ENCODE data around the gene FAM53A.

FAM53A gene

GRCh38 chr4:1714303-1715001 is 30.3 kb upstream of the FAM53A start:
- peaks cover 35 to 42% of the 10 kb centered on the region in 2 experiments for H3K36me3 ChIP-seq (ENCODE audit: control insufficient read depth in 1 of 2, insufficient read depth in 2 of 2, low read depth in 1 of 2, low read length in 2 of 2)
- no peak overlapping the region for H3K4me2 ChIP-seq (ENCODE audit: low read length, poor library complexity, severe bottlenecking)
- H2BK120ac ChIP-seq (ENCODE audit: low read depth, low read length) = no peak overlapping the region
- no peak overlapping the region for H3K4me3 ChIP-seq (ENCODE audit: insufficient read depth in 1 of 2, low read depth in 1 of 2, low read length in 2 of 2)
- no peak for DNase-seq
- no peak overlapping the region for H2BK5ac ChIP-seq (ENCODE audit: low read depth, low read length, poor library complexity, severe bottlenecking)
- no peak overlapping the region for H4K91ac ChIP-seq (ENCODE audit: low read length)
- no peak overlapping the region for H2BK12ac ChIP-seq (ENCODE audit: low read length in 2 of 2)
- H3K4me1 ChIP-seq (ENCODE audit: control insufficient read depth, insufficient read depth, low read depth, low read length) = peaks cover 33% of the 10 kb centered on the region
- H2AFZ ChIP-seq (ENCODE audit: low read depth, low read length) = no peak overlapping the region
- H3K23ac ChIP-seq (ENCODE audit: low read length in 2 of 2) = no peak overlapping the region
- no peaks in the 10 kb centered on the region for H3K9me3 ChIP-seq (ENCODE audit: control insufficient read depth, low read length)
- H3K4ac ChIP-seq (ENCODE audit: low read depth in 1 of 2, low read length in 2 of 2) = no peak overlapping the region
- H3K79me1 ChIP-seq (replicated peaks; ENCODE audit: low read length, poor library complexity, severe bottlenecking) = peaks cover 26% of the 10 kb centered on the region
- no peak overlapping the region for H2BK15ac ChIP-seq (ENCODE audit: low read depth, poor library complexity, severe bottlenecking)
- no peaks in the 10 kb centered on the region for H3K27me3 ChIP-seq (ENCODE audit: control insufficient read depth in 1 of 2, insufficient read depth in 1 of 2, low read length in 2 of 2)
- WGBS = 84% methylated on average over 9 of the region's 9 CpGs
- H4K8ac ChIP-seq (ENCODE audit: low read length) = no peak overlapping the region
- no peak overlapping the region for H3K27ac ChIP-seq (ENCODE audit: low read length, poor library complexity, severe bottlenecking)
- H2AK5ac ChIP-seq (ENCODE audit: low read length, severe bottlenecking) = no peak overlapping the region
- peak overlapping the region; percentile 98 for H3K9ac ChIP-seq (ENCODE audit: low read length)
- no peak overlapping the region for H3K18ac ChIP-seq (ENCODE audit: low read depth in 1 of 2, low read length in 2 of 2)
- H3K14ac ChIP-seq (ENCODE audit: low read length in 2 of 2) = no peak overlapping the region

- H2AFZ ChIP-seq (ENCODE audit: low read depth, low read length) = peak overlapping the region; percentile 86
- 34% methylated on average over 35 of the region's 35 CpGs for WGBS
Measured at GRCh38 chr4:1713003-1713851, 29.1 kb upstream of the FAM53A start.

GRCh38 chr4:1712216-1713002 is 28.3 kb upstream of the FAM53A start, which contains the start of gene SLBP:
SLBP (minus strand) TSS chr4:1712319; CDS start chr4:1712188, 131 bp downstream.
- Histone ChIP-seq H3K18ac (ENCODE audit: low read depth in 1 of 2, low read length in 2 of 2) (peak within 1 kb of the TSS; percentile 97 to 99), H3K27me3 (ENCODE audit: control insufficient read depth in 1 of 2, insufficient read depth in 1 of 2, low read length in 2 of 2) (no peaks in the 10 kb centered on the region), H3K79me1 (replicated peaks; ENCODE audit: low read length, poor library complexity, severe bottlenecking) (peaks cover 22% of the 10 kb centered on the region), H3K9ac (ENCODE audit: low read length) (peak within 1 kb of the TSS; percentile 98), H3K14ac (ENCODE audit: low read length in 2 of 2) (peak within 1 kb of the TSS in 1 of 2 experiments; percentile 98), H2BK15ac (ENCODE audit: low read depth, poor library complexity, severe bottlenecking) (peak within 1 kb of the TSS; percentile 93), H2BK120ac (ENCODE audit: low read depth, low read length) (peak within 1 kb of the TSS; percentile 99), H4K91ac (ENCODE audit: low read length) (peak within 1 kb of the TSS; percentile 94), H3K9me3 (ENCODE audit: control insufficient read depth, low read length) (no peaks in the 10 kb centered on the region), H3K4me2 (ENCODE audit: low read length, poor library complexity, severe bottlenecking) (peak within 1 kb of the TSS; percentile 93), H3K36me3 (ENCODE audit: control insufficient read depth in 1 of 2, insufficient read depth in 2 of 2, low read depth in 1 of 2, low read length in 2 of 2) (peaks cover 20 to 25% of the 10 kb centered on the region in 2 experiments), H2BK12ac (ENCODE audit: low read length in 2 of 2) (peak within 1 kb of the TSS in 1 of 2 experiments; percentile 99), H3K4me3 (ENCODE audit: insufficient read depth in 1 of 2, low read depth in 1 of 2, low read length in 2 of 2) (peak within 1 kb of the TSS; percentile 98 to 99), H2BK5ac (ENCODE audit: low read depth, low read length, poor library complexity, severe bottlenecking) (peak within 1 kb of the TSS; percentile 99), H3K23ac (ENCODE audit: low read length in 2 of 2) (peak within 1 kb of the TSS in 1 of 2 experiments; percentile 96), H2AK5ac (ENCODE audit: low read length, severe bottlenecking) (no peak within 1 kb of the TSS), H3K4ac (ENCODE audit: low read depth in 1 of 2, low read length in 2 of 2) (peak within 1 kb of the TSS; percentile 98 to 99), H4K8ac (ENCODE audit: low read length) (peak within 1 kb of the TSS; percentile 94), H2AFZ (ENCODE audit: low read depth, low read length) (peak within 1 kb of the TSS; percentile 90), H3K27ac (ENCODE audit: low read length, poor library complexity, severe bottlenecking) (peak within 1 kb of the TSS; percentile 54), H3K4me1 (ENCODE audit: control insufficient read depth, insufficient read depth, low read depth, low read length) (peaks cover 22% of the 10 kb centered on the region)
- under 1% methylated on average over 91 of the region's 98 CpGs for WGBS
- DNase-seq = peak; percentile 93

More at GRCh38 chr4:1713003-1713851, 29.1 kb upstream of the FAM53A start:
- H3K14ac ChIP-seq (ENCODE audit: low read length in 2 of 2) = peak overlapping the region in 1 of 2 experiments; percentile 98
- peak overlapping the region in 1 of 2 experiments; percentile 97 for H3K18ac ChIP-seq (ENCODE audit: low read depth in 1 of 2, low read length in 2 of 2)
- H3K36me3 ChIP-seq (ENCODE audit: control insufficient read depth in 1 of 2, insufficient read depth in 2 of 2, low read depth in 1 of 2, low read length in 2 of 2) = peaks cover 29 to 33% of the 10 kb centered on the region in 2 experiments
- peak overlapping the region; percentile 98 for H3K9ac ChIP-seq (ENCODE audit: low read length)
- H2BK120ac ChIP-seq (ENCODE audit: low read depth, low read length) = no peak overlapping the region
- H4K91ac ChIP-seq (ENCODE audit: low read length) = peak overlapping the region; percentile 48
- peak overlapping the region; percentile 49 for H3K27ac ChIP-seq (ENCODE audit: low read length, poor library complexity, severe bottlenecking)
- peak overlapping the region in 1 of 2 experiments; percentile 55 for H2BK12ac ChIP-seq (ENCODE audit: low read length in 2 of 2)
- peak overlapping the region; percentile 3 to 94 for H3K4ac ChIP-seq (ENCODE audit: low read depth in 1 of 2, low read length in 2 of 2)
- peak overlapping the region; percentile 70 for H3K4me2 ChIP-seq (ENCODE audit: low read length, poor library complexity, severe bottlenecking)
- H3K9me3 ChIP-seq (ENCODE audit: control insufficient read depth, low read length) = no peaks in the 10 kb centered on the region
- H3K27me3 ChIP-seq (ENCODE audit: control insufficient read depth in 1 of 2, insufficient read depth in 1 of 2, low read length in 2 of 2) = no peaks in the 10 kb centered on the region
- peaks cover 28% of the 10 kb centered on the region for H3K4me1 ChIP-seq (ENCODE audit: control insufficient read depth, insufficient read depth, low read depth, low read length)
- H4K8ac ChIP-seq (ENCODE audit: low read length) = peak overlapping the region; percentile 58
- H2BK15ac ChIP-seq (ENCODE audit: low read depth, poor library complexity, severe bottlenecking) = no peak overlapping the region
- DNase-seq = no peak
- peaks cover 23% of the 10 kb centered on the region for H3K79me1 ChIP-seq (replicated peaks; ENCODE audit: low read length, poor library complexity, severe bottlenecking)
- no peak overlapping the region for H2BK5ac ChIP-seq (ENCODE audit: low read depth, low read length, poor library complexity, severe bottlenecking)
- peak overlapping the region in 1 of 2 experiments; percentile 96 for H3K23ac ChIP-seq (ENCODE audit: low read length in 2 of 2)
- H2AK5ac ChIP-seq (ENCODE audit: low read length, severe bottlenecking) = no peak overlapping the region
- peak overlapping the region; percentile 98 to 99 for H3K4me3 ChIP-seq (ENCODE audit: insufficient read depth in 1 of 2, low read depth in 1 of 2, low read length in 2 of 2)
